Hepatocyte (in vitro differentiated cells): ENCODE measurements around the gene SLC25A12. TPM values are rescaled to one million over a fixed set of nuclear protein-coding genes. Genes with fewer than 3 reads are reported as not detected.

ENCODE experiments used
- DNase-seq: peaks from one replicate; pipeline ENCODE4 v3.0.0-alpha.2; 2016; ENCODE audit warnings: low spot score
- H2AFZ ChIP-seq: fragments of 200-600 bp; sonication (generic); 2 replicates; pipeline ENCODE4 v1.6.0; 2016; ENCODE audit warnings: antibody characterized with exemption, mild to moderate bottlenecking
- H3K27ac ChIP-seq: fragments of 200-600 bp; sonication (generic); 2 replicates; pipeline ENCODE4 v1.5.1; 2016; ENCODE audit warnings: mild to moderate bottlenecking
- H3K27me3 ChIP-seq: fragments of 200-600 bp; sonication (generic); 2 replicates; pipeline ENCODE4 v1.6.1; 2016
- H3K36me3 ChIP-seq: fragments of 200-600 bp; sonication (generic); replicated peaks from 2 replicates; pipeline ENCODE4 v1.5.1; 2016; ENCODE audit warnings: low read depth; ENCODE audit not compliant: insufficient read depth
- H3K4me1 ChIP-seq: fragments of 200-600 bp; sonication (generic); 2 replicates; pipeline ENCODE4 v1.5.1; 2016; ENCODE audit warnings: mild to moderate bottlenecking, moderate library complexity; ENCODE audit not compliant: insufficient read depth
- H3K4me2 ChIP-seq: fragments of 200-600 bp; sonication (generic); 2 replicates; pipeline ENCODE4 v1.6.0; 2016
- H3K4me3 ChIP-seq: fragments of 200-600 bp; sonication (generic); 2 replicates; pipeline ENCODE4 v1.5.1; 2016; ENCODE audit warnings: mild to moderate bottlenecking
- H3K79me2 ChIP-seq: fragments of 200-600 bp; sonication (generic); 2 replicates; pipeline ENCODE4 v1.6.0; 2017; ENCODE audit warnings: mild to moderate bottlenecking
- H3K9me2 ChIP-seq: fragments of 200-600 bp; sonication (generic); replicated peaks from 2 replicates; pipeline ENCODE4 v1.6.0; 2017; ENCODE audit warnings: mild to moderate bottlenecking; ENCODE audit not compliant: insufficient read depth
- H3K9me3 ChIP-seq: fragments of 200-600 bp; sonication (generic); 2 replicates; pipeline ENCODE4 v1.5.1; 2016; ENCODE audit warnings: low read depth, mild to moderate bottlenecking
- H4K20me1 ChIP-seq: fragments of 200-600 bp; sonication (generic); 2 replicates; pipeline ENCODE4 v1.6.0; 2016; ENCODE audit warnings: mild to moderate bottlenecking; ENCODE audit not compliant: insufficient read depth, poor library complexity, severe bottlenecking
- CTCF ChIP-seq: fragments of 200-600 bp; sonication (generic); IDR thresholded peaks from 2 replicates; pipeline ENCODE4 v1.5.1; 2016; ENCODE audit warnings: antibody characterized with exemption, mild to moderate bottlenecking; ENCODE audit not compliant: poor library complexity
- EZH2 ChIP-seq: fragments of 200-600 bp; sonication (generic); IDR thresholded peaks from 2 replicates; pipeline ENCODE4 v1.6.1; 2016; ENCODE audit warnings: antibody characterized with exemption, mild to moderate bottlenecking, borderline replicate concordance
- EZH2phosphoT487 ChIP-seq: fragments of 200-600 bp; sonication (generic); IDR thresholded peaks from one replicate; pipeline ENCODE4 v1.6.1; 2018; ENCODE audit warnings: antibody characterized with exemption, mild to moderate bottlenecking, low read depth, moderate library complexity; ENCODE audit not compliant: unreplicated experiment, severe bottlenecking
- WGBS: methylation state at CpG from one replicate; pipeline ENCODE4 v1.1.6; 2016; ENCODE audit warnings: low lambda C conversion rate; ENCODE audit errors: missing lambda C conversion rate; 5-methylcytosine and 5-hydroxymethylcytosine counted together
- polyA plus RNA-seq: library from polyadenylated mRNA; unstranded; fragments of >200 nt; fragmentation: Nextera tagmentation; extraction: Ambion mirVana; gene quantifications from 2 replicates; pipeline ENCODE4 v1.2.1, GENCODE V29; 2016
- total RNA-seq: library from RNA; depleted of rRNA; stranded (reverse); fragments of >200 nt; gene quantifications from 2 replicates; pipeline ENCODE4 v1.2.3, GENCODE V29; 2014

Gene SLC25A12
- total and polyA plus RNA-seq, 2 experiments from 2014 or later: 7.1 to 11.1 TPM

- Histone ChIP-seq H3K36me3 (no peaks in the 10 kb centered on the region), H3K4me2 (peak overlapping the region; percentile 88), H3K79me2 (no peaks in the 10 kb centered on the region), H3K9me2 (no peaks in the 10 kb centered on the region), H3K9me3 (peaks cover 2% of the 10 kb centered on the region), H3K4me1 (peaks cover 11% of the 10 kb centered on the region), H3K4me3 (peak overlapping the region; percentile 81), H2AFZ (peak overlapping the region; percentile 61), H3K27ac (peak overlapping the region; percentile 59), H3K27me3 (peaks cover 4% of the 10 kb centered on the region), H4K20me1 (no peaks in the 10 kb centered on the region)
- DNase-seq: peak; percentile 16
- no peak for TF ChIP-seq EZH2
- no peak for TF ChIP-seq CTCF
- no peak for TF ChIP-seq EZH2phosphoT487
- 30% methylated on average over 7 of the region's 7 CpGs for WGBS
These were observed 734 bp downstream of the SLC25A12 start for GRCh38 chr2:171893196-171893823.

- H3K27me3 ChIP-seq: no peaks in the 10 kb centered on the region
- 79% methylated on average over 1 of the region's 1 CpG for WGBS
- no peaks in the 10 kb centered on the region for H3K9me3 ChIP-seq
- no peaks in the 10 kb centered on the region for H3K9me2 ChIP-seq
- H3K36me3 ChIP-seq: no peaks in the 10 kb centered on the region
- H3K79me2 ChIP-seq: no peaks in the 10 kb centered on the region
- no peak overlapping the region for H3K4me3 ChIP-seq
- no peaks in the 10 kb centered on the region for H4K20me1 ChIP-seq
- no peak overlapping the region for H2AFZ ChIP-seq
- H3K27ac ChIP-seq: no peak overlapping the region
- TF ChIP-seq EZH2 (no peak), CTCF (no peak), EZH2phosphoT487 (no peak)
- DNase-seq: no peak
- H3K4me1 ChIP-seq: peaks cover 9% of the 10 kb centered on the region
- H3K4me2 ChIP-seq: no peak overlapping the region
These were observed 4.2 kb downstream of the SLC25A12 start for GRCh38 chr2:171889808-171890207.

GRCh38 chr2:171889333-171889732 is 4.7 kb downstream of the SLC25A12 start:
- Histone ChIP-seq H3K36me3 (no peaks in the 10 kb centered on the region), H3K27me3 (no peaks in the 10 kb centered on the region), H2AFZ (no peak overlapping the region), H3K4me2 (no peak overlapping the region), H3K9me3 (no peaks in the 10 kb centered on the region), H3K9me2 (no peaks in the 10 kb centered on the region), H4K20me1 (no peaks in the 10 kb centered on the region), H3K27ac (no peak overlapping the region), H3K79me2 (no peaks in the 10 kb centered on the region), H3K4me1 (peaks cover 7% of the 10 kb centered on the region), H3K4me3 (no peak overlapping the region)
- 96% methylated on average over 2 of the region's 2 CpGs for WGBS
- TF ChIP-seq EZH2phosphoT487: no peak
- TF ChIP-seq CTCF: no peak
- DNase-seq: no peak
